GM23338 (cell line): ENCODE data around the gene SLC6A7. TPM values are rescaled to one million over a fixed set of nuclear protein-coding genes. Genes with fewer than 3 reads are reported as not detected.

Source experiments
- ATAC-seq: fragments of 200-7000 bp; cut with Tn5 transposase; 3 replicates; pipeline ENCODE4 v1.9.1; 2020
- DNase-seq: peaks from one replicate; pipeline ENCODE4 v3.0.0-alpha.2; 2015; ENCODE audit warnings: low spot score
- H2AFZ ChIP-seq: fragments of 200-600 bp; sonication (generic); 2 replicates; pipeline ENCODE4 v1.8.0; 2016; ENCODE audit warnings: antibody characterized with exemption, mild to moderate bottlenecking, moderate library complexity
- H3F3A ChIP-seq: fragments of 200-600 bp; sonication (generic); replicated peaks from 2 replicates; pipeline ENCODE4 v1.8.0; 2017; ENCODE audit warnings: antibody characterized with exemption, mixed run types, low read depth
- H3K27ac ChIP-seq: fragments of 200-600 bp; sonication (generic); 2 replicates; pipeline ENCODE4 v1.6.1; 2016; ENCODE audit warnings: low read depth
- H3K27me3 ChIP-seq: fragments of 200-600 bp; sonication (generic); 2 replicates; pipeline ENCODE4 v1.8.0; 2016; ENCODE audit warnings: mild to moderate bottlenecking, mixed run types, moderate library complexity; ENCODE audit not compliant: insufficient read depth
- H3K36me3 ChIP-seq: fragments of 200-600 bp; sonication (generic); 2 replicates; pipeline ENCODE4 v1.8.0; 2016; ENCODE audit warnings: mild to moderate bottlenecking; ENCODE audit not compliant: insufficient read depth
- H3K4me1 ChIP-seq: fragments of 200-600 bp; sonication (generic); 2 replicates; pipeline ENCODE4 v1.8.0; 2016; ENCODE audit warnings: mild to moderate bottlenecking, moderate library complexity; ENCODE audit not compliant: insufficient read depth
- H3K4me2 ChIP-seq: fragments of 200-600 bp; sonication (generic); 2 replicates; pipeline ENCODE4 v1.7.1; 2017; ENCODE audit warnings: mixed run types
- H3K4me3 ChIP-seq: fragments of 200-600 bp; sonication (generic); 2 replicates; pipeline ENCODE4 v1.6.1; 2016; ENCODE audit warnings: mixed run types
- H3K79me2 ChIP-seq: fragments of 200-600 bp; sonication (generic); replicated peaks from 2 replicates; pipeline ENCODE4 v1.8.0; 2017; ENCODE audit warnings: mild to moderate bottlenecking; ENCODE audit not compliant: insufficient read depth
- H3K9me2 ChIP-seq: fragments of 200-600 bp; sonication (generic); 2 replicates; pipeline ENCODE4 v1.8.0; 2017; ENCODE audit not compliant: insufficient read depth
- H4K20me1 ChIP-seq: fragments of 200-600 bp; sonication (generic); replicated peaks from 2 replicates; pipeline ENCODE4 v1.8.0; 2017; ENCODE audit warnings: mild to moderate bottlenecking; ENCODE audit not compliant: insufficient read depth
- H3K27ac Mint-ChIP-seq: 2 replicates; pipeline ENCODE4 v1.8.0; 2020; ENCODE audit warnings: inconsistent platforms, mild to moderate bottlenecking, moderate library complexity, mixed read lengths
- H3K27me3 Mint-ChIP-seq: 3 replicates; pipeline ENCODE4 v1.8.0; 2022; ENCODE audit warnings: low read depth, mild to moderate bottlenecking, moderate library complexity, mixed read lengths, inconsistent platforms; ENCODE audit not compliant: insufficient read depth, poor library complexity
- H3K36me3 Mint-ChIP-seq: 3 replicates; pipeline ENCODE4 v1.8.0; 2021; ENCODE audit warnings: low read depth, mild to moderate bottlenecking, inconsistent platforms, moderate library complexity, mixed read lengths
- H3K4me1 Mint-ChIP-seq: 3 replicates; pipeline ENCODE4 v1.8.0; 2020; ENCODE audit warnings: mild to moderate bottlenecking, inconsistent platforms, mixed read lengths
- H3K4me3 Mint-ChIP-seq: 3 replicates; pipeline ENCODE4 v1.8.0; 2021; ENCODE audit warnings: moderate library complexity, mild to moderate bottlenecking, inconsistent platforms, mixed read lengths
- H3K9me3 Mint-ChIP-seq: 3 replicates; pipeline ENCODE4 v1.8.0; 2020; ENCODE audit warnings: moderate library complexity, mild to moderate bottlenecking, inconsistent platforms, mixed read lengths
- CTCF ChIP-seq, 2 experiments: fragments of 200-600 bp in 1 of 2; sonication (generic) in 1 of 2; conservative IDR thresholded peaks; 2 replicates each; pipeline versions ENCODE4 v1.5.1 to v1.6.1; 2016 to 2017; ENCODE audit warnings: antibody characterized with exemption in 2 of 2, low read depth in 2 of 2, mild to moderate bottlenecking in 2 of 2, moderate library complexity in 1 of 2
- ETS1 ChIP-seq: IDR thresholded peaks from 2 replicates; pipeline ENCODE4 v1.6.1; 2016; ENCODE audit warnings: antibody characterized with exemption
- JUNB ChIP-seq: IDR thresholded peaks from one replicate; pipeline ENCODE4 v1.6.1; 2016; ENCODE audit warnings: antibody characterized with exemption; ENCODE audit not compliant: unreplicated experiment
- POLR2AphosphoS5 ChIP-seq: IDR thresholded peaks from 2 replicates; pipeline ENCODE4 v1.6.1; 2016; ENCODE audit warnings: antibody characterized with exemption, low read depth
- REST ChIP-seq: IDR thresholded peaks from one replicate; pipeline ENCODE4 v1.6.1; 2018; ENCODE audit warnings: antibody characterized with exemption; ENCODE audit not compliant: unreplicated experiment
- STAT1 ChIP-seq: IDR thresholded peaks from one replicate; pipeline ENCODE4 v1.6.1; 2016; ENCODE audit warnings: antibody characterized with exemption; ENCODE audit not compliant: unreplicated experiment
- ZNF114 ChIP-seq: fragments of 250-450 bp; sonication (Bioruptor Pico); IDR thresholded peaks from 2 replicates; pipeline ENCODE4 v1.5.0; 2020; ENCODE audit warnings: mild to moderate bottlenecking, moderate library complexity
- ZNF331 ChIP-seq: fragments of 250-450 bp; sonication (Bioruptor Pico); IDR thresholded peaks from 2 replicates; pipeline ENCODE4 v1.5.0; 2020; ENCODE audit warnings: low read depth, mild to moderate bottlenecking, moderate library complexity
- polyA plus RNA-seq: library from polyadenylated mRNA; unstranded; fragments of >200 nt; fragmentation: Nextera tagmentation; extraction: Ambion mirVana; gene quantifications from 2 replicates; pipeline ENCODE4 v1.2.1, GENCODE V29; 2016
- total RNA-seq: library from RNA; depleted of rRNA; stranded (reverse); fragments of >200 nt; shearing (Covaris generic); gene quantifications from 2 replicates; pipeline ENCODE4 v1.2.3, GENCODE V29; 2014

SLC6A7 gene
- total and polyA plus RNA-seq, 2 experiments from 2014 or later, result not detected

- H3K36me3 Mint-ChIP-seq, result no peaks in the 10 kb centered on the region
- Histone ChIP-seq H3K27ac (no peak overlapping the region), H3K4me1 (peaks cover 6% of the 10 kb centered on the region; the same call in 1 of the 2 replicates), H2AFZ (no peak overlapping the region), H3K9me2 (no peaks in the 10 kb centered on the region), H4K20me1 (no peaks in the 10 kb centered on the region), H3K27me3 (peaks cover 29% of the 10 kb centered on the region), H3K4me3 (no peak overlapping the region), H3K79me2 (no peaks in the 10 kb centered on the region), H3K4me2 (no peak overlapping the region), H3F3A (no peaks in the 10 kb centered on the region), H3K36me3 (no peaks in the 10 kb centered on the region)
- ATAC-seq, result no peak
- no peak overlapping the region for H3K4me3 Mint-ChIP-seq
- H3K27ac Mint-ChIP-seq, result no peak overlapping the region
- no peaks in the 10 kb centered on the region for H3K9me3 Mint-ChIP-seq
- TF ChIP-seq ZNF114 (CRISPR knock-in tag) (no peak), POLR2AphosphoS5 (no peak), ZNF331 (CRISPR knock-in tag) (no peak), JUNB (no peak), ETS1 (no peak), CTCF (conservative IDR thresholded peaks at IDR 0.05; ENCODE audit: low read depth in 2 of 2) (no peak), REST (no peak), STAT1 (no peak)
- peaks cover 43% of the 10 kb centered on the region for H3K27me3 Mint-ChIP-seq
- peaks cover 22% of the 10 kb centered on the region for H3K4me1 Mint-ChIP-seq
- no peak for DNase-seq
These were observed 5.9 kb upstream of the SLC6A7 start for GRCh38 chr5:150184006-150184405.
